Activated CD4-positive, alpha-beta T cell treated with anti-CD3 and anti-CD28 coated beads for 48 hours (primary cell): ENCODE data around the gene KLHL13.
"Not testable (repeated sequence)": the region's sequence is repeated elsewhere in the genome, so short reads cannot be mapped to it uniquely, and the experiment has no call there.

Experiments used
- DNase-seq: peaks from one replicate; pipeline ENCODE4 v3.0.0-alpha.2; 2020

Gene KLHL13

GRCh38 chrX:118062817-118063615, 53.6 kb downstream of the KLHL13 start:
- no peak for DNase-seq

- DNase-seq, result no peak
These were observed 54.4 kb downstream of the KLHL13 start for GRCh38 chrX:118062048-118062789.

DNA sequence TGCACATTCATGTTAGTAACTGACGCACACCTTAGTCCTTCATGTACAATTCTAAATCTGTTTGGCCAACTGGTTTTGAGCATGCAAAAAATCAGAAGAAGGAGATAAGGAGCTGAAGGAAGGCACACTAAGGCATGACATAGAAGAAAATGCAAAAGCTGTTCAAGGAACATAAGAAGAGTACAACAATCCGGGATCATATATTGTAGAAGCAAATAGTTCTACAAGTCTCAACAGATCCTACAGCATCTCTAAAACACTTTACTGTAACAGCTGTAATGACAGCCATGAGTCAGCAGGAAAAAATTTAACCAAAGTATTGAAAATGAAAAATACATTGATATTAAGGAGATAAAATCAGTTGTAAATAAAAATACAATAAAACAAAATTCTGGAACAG, 57.7 kb downstream of the KLHL13 start:
- DNase-seq, result no peak

DNA sequence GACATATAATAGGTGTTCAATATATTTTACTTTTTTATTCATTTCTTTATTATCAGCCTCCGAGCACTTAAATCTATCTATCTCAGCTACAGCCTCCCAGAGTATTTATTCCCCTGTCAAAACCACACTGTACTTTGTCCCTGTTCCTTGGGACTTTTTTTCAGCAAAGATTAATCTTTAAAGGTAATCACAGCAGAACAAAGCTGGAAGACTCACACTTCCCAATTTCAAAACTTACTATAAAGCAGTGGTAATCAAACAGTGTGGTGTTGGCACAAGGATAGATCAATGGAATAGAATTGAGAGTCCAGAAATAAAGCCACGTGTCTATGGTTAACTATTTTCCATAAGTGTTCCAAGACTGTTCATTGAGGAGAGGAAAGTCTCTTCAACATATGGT, 59.7 kb downstream of the KLHL13 start:
- DNase-seq, result no peak

DNA sequence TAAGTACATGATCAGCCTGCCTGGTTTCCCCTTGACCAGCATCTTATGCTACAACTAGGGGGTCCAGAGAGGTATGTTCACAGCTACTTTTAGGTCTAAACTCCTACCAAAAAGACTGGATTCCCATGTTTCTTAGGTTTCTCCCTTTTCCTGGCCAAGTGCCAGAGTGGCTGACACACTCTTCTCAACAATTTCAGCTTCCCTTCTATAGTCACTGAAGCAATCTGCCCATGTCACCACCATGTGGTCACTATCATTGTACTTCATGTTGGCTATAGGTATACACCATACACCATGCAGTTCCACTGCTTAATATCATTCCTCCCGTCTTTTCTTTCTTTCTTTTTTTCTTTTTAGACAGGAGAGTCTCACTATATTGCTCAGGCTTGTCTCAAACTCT, 66.9 kb downstream of the KLHL13 start:
- no peak for DNase-seq

DNA sequence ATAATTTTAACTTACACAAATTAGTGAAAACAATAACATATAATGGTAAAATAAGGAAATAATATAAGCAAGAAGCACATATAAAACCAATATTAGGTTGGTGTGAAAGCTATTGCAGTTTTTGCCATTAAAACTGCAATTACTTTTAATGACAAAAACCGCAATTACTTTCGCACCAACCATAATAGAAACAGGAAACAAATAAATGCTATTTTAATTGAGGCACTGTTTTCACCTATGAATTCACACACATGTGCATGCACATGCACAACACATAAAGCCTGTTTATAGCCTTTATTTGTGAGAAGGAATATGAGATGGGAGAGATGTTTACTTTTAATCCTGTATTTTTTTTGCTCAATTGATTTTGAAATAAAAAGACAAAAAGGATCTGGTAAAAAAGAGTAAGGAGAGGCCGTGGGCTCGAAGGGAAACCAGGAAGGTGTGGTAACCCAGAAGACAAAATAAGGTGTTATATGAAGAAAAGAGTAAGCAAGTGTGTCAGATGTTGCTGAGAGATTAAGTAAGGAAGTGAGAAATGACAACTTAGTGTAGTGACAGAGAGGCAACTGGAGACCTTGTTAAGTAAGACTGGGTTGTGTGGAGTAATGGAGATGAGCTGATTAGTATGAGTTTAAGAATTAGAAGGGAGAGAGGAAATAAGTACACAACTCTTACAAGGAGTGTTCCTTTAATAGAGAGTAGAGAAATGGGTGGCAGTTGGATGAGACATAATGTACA, 69.0 kb downstream of the KLHL13 start:
- no peak for DNase-seq

- no peak for DNase-seq
These were observed 77.0 kb downstream of the KLHL13 start for GRCh38 chrX:118039591-118039990.

- DNase-seq, result no peak
These were observed 77.8 kb downstream of the KLHL13 start for GRCh38 chrX:118038614-118039365.

- DNase-seq, result no peak
These were observed 90.0 kb downstream of the KLHL13 start for GRCh38 chrX:118026631-118027030.

- DNase-seq, result no peak
These were observed 91.4 kb downstream of the KLHL13 start for GRCh38 chrX:118025226-118025625.

DNA sequence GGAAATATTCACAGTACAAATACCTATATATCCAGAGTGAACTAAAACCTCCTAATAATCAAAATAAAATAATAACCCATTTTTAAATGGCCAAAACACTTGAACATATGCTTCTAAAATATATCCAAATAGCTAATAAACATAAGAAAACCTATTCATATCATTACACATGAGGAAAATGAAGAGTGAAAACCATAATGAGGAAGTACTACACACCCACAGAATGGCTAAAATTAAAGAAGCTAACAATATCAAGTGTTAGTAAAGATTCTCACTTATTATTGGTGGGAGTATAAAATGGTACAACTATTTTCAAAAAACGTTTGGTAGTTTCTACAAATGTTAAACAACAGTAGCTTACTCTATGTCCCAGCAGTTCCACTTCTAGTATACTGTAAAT, 92.1 kb downstream of the KLHL13 start:
- DNase-seq, result no peak

- DNase-seq, result no peak
These were observed 93.9 kb downstream of the KLHL13 start for GRCh38 chrX:118022753-118023152.

DNA sequence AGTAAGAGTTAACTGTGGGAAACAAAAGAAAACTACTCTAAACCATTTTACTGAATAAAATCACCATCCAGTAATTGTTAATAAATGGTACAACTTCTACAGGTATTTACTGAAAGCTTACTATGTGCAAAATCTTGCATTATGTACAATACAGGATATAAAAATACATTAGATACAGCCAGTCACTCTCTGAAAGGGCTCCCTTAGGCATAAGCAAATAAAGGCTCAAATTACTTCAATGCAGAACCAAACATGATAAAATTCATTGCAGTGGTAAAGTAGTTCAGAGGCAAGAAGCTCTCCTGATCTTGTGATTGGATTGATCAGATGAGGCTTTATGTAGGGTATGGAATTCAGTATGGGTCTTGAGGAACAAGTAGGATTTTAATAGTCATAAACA, 100.2 kb downstream of the KLHL13 start:
- no peak for DNase-seq

DNA sequence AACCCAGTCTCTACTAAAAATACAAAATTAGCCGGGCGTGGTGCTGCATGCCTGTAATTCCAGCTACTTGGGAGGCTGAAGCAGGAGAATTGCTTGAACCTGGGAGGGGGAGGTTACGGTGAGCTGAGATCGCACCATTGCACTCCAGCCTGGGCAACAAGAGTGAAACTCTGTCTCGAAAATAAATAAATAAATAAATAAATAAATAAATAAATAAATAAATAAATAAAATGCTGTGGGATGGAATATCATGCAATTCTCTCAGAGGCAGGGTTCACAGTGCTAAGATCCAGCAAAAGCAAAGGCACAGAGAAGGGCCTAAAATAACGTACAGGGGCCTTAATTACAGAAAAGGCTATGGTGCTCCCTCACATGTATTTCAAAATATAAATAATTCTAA, 114.2 kb downstream of the KLHL13 start:
- not testable (repeated sequence) for DNase-seq

DNA sequence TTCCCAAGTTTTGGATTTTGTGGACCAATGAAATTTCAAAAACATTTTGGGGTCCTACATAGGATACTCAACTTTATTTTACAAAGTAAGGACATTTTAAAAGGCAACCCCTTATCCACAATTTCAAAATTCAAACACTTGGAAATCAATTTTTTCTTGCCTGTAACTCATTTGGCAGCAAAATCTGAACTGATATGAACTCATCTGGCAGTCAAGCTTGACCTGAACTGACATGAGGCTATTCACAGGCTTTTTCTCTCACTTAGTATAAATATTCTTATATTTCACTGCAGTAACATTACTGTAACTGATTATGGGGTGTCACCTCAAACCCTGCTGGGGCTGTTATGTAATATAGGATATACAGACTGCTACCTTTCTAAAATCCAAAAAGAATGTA, 116.1 kb downstream of the KLHL13 start:
- no peak for DNase-seq

- DNase-seq, result no peak
These were observed 118.4 kb downstream of the KLHL13 start for GRCh38 chrX:117998171-117998570.

- no peak for DNase-seq
These were observed 119.6 kb downstream of the KLHL13 start for GRCh38 chrX:117996918-117997480.

- DNase-seq, result no peak
These were observed 120.2 kb downstream of the KLHL13 start for GRCh38 chrX:117996408-117996807.

DNA sequence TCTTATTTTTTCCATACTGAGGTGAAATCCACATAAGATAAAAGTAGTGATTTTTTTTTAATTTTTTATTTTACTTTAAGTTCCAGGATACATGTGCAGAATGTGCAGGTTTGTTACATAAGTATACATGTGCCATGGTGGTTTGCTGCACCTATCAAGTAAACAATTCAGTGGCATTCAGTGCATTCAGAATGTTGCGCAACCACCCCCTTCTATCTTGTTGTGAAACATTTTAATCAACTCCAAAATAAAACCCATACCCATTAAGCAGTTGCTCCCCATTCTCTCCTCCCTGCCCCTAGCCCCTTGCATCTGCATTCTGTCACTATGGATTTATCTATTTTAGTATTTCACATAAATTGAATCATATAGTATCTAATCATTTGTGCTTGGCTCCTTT, 121.2 kb downstream of the KLHL13 start:
- DNase-seq, result no peak

GRCh38 chrX:117992192-117992723, 124.4 kb downstream of the KLHL13 start:
- no peak for DNase-seq

DNA sequence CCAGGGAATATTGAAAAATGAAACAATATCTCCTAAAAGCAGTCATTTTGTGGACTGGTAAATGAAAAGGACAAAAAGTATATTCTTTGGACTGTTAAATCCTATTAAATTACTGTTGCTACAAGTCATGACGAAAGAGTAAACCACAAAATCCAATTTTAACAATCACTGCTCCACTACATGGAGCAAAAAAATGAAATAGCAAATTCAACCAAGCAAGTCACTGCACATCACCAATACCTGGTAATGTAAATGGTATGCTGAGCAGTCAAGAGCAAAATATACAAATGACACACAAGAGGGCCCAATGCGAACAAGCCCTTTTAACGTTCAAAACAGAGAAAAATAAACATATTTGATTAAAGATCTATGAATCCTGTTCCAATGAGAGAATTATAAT, 126.2 kb downstream of the KLHL13 start:
- no peak for DNase-seq

DNA sequence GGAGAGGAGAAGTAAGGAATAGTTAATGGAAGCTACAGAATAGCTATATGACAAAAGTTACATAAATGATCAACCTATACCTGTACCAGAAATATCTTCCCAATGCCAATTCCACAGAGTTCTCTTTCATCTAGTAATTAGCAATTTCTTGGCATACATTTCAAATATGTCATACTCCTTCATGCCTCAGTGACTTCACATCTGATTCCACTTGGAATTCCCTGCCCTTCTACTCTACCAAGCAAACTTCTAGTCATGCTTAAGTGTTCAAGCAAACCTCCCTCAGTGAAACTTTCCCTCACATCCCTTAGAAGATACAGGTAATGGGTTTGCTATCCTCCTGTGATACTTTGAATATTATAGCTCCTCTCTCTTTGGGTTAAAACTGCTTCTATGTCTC, 127.1 kb downstream of the KLHL13 start:
- DNase-seq, result no peak
